GM10266 (cell line): ENCODE results near the gene PSRC1.

Experiments
- DNase-seq: peaks from one replicate; pipeline ENCODE4 v3.0.0; 2012; ENCODE audit errors: extremely low spot score
- CTCF ChIP-seq: IDR thresholded peaks from 2 replicates; pipeline ENCODE4 v1.5.1; 2012; ENCODE audit warnings: mild to moderate bottlenecking, low read depth; ENCODE audit not compliant: control insufficient read depth, insufficient read depth; ENCODE audit errors: missing control alignments

The PSRC1 gene

GRCh38 chr1:109304226-109304920, 21.4 kb upstream of the PSRC1 start:
- DNase-seq: no peak
- no peak for TF ChIP-seq CTCF

- no peak for TF ChIP-seq CTCF
- no peak for DNase-seq
Observed at GRCh38 chr1:109301874-109302273, 18.9 kb upstream of the PSRC1 start.

GRCh38 chr1:109300650-109301151, 17.8 kb upstream of the PSRC1 start:
- TF ChIP-seq CTCF: no peak
- DNase-seq: no peak

GRCh38 chr1:109299558-109300343, 16.8 kb upstream of the PSRC1 start:
- DNase-seq: no peak
- TF ChIP-seq CTCF: no peak

- TF ChIP-seq CTCF: no peak
- peak; percentile 40 for DNase-seq
Observed at GRCh38 chr1:109298666-109299557, 16.0 kb upstream of the PSRC1 start.

GRCh38 chr1:109296782-109297181, 13.8 kb upstream of the PSRC1 start:
- DNase-seq: no peak
- no peak for TF ChIP-seq CTCF
